KG1 (cell line): ENCODE results near the gene ARHGAP21.

ENCODE experiments used
- DNase-seq: peaks from one replicate; lab custom pipeline; 2025; lab: John Stamatoyannopoulos, UW

The ARHGAP21 gene

GRCh38 chr10:24574161-24574560 is 149.5 kb downstream of the ARHGAP21 start:
- no peak for DNase-seq

DNA sequence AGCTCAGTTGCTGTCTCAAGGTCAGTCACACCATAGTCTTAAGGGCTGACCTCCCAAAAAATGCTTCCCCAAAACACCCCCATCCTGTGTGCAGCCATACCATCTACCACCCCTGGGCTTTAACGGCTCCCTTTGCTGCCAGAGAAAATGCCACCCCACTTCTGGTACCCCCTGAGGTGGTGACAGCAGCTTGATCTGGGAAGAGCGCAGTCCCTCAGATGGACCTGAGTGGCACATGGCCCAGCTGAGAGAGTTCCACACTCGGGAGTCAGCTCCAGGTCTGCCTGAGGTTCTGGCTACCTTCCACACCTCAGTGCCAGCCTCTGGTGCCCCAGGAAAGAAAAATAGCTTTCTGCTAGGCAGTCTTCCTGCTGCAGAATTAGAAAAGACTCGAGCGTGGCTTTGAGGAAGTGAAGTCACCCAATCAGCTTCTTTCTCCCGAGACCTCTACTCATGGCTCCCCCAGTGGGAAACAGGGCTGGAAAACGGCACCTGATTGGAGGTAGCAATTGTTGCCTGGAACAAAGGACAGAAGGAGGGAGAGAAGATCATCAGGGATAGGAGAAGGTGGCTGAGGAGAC is 151.7 kb downstream of the ARHGAP21 start:
- no peak for DNase-seq

- DNase-seq: no peak
Observed at GRCh38 chr10:24570658-24571426, 152.8 kb downstream of the ARHGAP21 start.

DNA sequence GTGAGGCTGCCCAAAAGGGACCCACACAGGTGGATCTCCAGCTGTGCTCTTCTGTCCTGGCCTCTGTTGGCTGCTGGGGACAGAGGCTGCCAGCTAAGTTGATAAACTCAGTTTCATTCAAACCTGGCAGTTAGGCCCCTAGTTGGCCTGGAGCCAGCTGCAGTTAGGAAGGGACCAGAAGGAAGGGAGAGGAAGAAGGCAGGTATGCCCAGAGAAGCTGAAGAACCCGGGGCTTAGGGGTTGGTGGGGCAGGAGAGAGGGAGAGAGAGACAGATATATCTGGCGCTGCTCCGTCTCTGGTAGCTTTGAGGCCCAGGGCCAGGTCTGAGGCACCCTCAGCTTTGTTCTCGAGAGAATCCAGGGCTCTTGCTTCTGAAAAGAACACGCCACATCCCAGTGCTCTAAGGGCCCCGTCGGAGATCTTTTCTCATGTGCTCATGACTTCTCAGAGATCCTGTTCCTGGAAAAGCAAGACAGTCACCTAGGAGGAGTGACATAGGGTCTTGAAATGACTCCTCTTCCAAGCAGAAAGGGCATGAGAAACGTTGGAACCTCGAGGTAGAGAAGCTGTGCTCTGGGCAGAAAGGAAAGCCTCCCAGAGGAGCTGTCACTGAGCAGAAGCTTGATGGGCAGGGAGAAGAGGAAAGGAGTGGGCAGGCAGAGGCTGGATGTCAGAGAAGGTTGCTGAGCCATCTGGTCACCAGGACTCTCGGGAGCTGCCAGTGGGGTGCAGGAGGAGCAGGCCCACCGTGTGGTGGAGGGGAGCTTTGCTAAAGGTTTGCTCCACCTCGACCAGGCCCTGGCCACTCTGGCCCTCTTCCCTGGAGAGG is 153.6 kb downstream of the ARHGAP21 start:
- no peak for DNase-seq

GRCh38 chr10:24569330-24569796 is 154.3 kb downstream of the ARHGAP21 start:
- no peak for DNase-seq

- DNase-seq: no peak
Observed at GRCh38 chr10:24568042-24568441, 155.6 kb downstream of the ARHGAP21 start.

DNA sequence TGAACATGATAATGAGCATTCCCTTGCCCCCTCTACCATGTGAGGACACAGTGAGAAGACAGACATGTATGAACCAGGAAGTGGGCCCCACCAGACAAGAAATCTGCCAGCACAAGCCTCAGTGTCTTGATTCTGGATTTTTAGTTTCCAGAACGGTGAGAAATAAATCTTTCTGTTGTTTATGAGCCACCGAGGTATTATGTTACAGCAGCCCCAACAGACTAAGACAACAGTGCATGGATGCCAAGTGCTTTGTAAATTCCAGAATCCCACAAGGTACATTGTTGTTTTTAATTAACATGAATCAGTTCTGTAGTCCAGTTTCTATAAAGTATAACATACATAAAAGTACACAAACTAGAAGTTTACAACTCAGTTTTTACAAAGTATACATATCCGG is 162.2 kb downstream of the ARHGAP21 start:
- no peak for DNase-seq

DNA sequence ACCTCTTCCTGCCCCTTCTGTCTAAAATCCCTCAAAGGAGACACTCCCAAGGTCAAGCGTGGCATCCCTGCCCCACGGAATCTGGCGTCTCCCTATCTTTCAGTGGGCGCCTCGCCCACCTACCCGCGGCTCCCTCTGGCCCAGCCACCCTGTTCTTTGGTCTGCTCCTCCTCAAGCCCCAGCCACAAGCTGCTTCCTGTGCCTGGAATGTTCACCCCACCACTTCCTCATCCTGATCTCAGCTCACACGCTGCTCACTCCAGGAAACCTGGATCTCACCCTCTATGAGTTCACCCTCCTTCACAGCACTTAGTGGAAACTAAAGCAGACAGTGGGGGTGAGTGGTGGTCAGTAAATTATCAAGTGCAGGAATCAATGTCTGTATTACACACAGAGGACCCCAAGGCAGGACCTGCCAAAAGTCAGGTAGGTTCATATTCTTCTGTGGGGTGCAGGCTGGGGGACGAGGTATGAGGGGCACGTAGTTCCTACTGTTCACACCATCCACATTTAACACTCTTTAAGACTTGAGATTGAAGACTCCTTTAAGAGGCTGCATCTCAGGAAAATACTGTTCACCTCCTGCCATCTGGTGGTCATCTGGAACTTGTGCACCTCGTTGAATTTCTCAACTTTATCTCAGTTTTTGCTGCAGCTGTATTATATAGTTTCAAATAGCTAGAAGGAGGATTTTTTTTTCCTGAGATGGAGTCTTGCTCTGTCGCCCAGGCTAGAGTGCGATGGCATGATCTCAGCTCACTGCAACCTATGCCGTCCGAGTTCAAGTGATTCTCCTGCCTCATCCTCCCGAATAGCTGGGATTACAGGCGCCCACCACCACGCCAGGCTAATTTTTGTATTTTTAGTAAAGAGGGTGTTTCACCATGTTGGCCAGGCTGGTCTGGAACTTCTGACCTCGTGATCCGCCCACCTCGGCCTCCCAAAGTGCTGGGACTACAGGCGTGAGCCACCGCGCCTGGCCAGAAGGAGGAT is 166.6 kb downstream of the ARHGAP21 start:
- DNase-seq: peak; percentile 2

- DNase-seq: no peak
Observed at GRCh38 chr10:24556126-24556749, 167.4 kb downstream of the ARHGAP21 start.

DNA sequence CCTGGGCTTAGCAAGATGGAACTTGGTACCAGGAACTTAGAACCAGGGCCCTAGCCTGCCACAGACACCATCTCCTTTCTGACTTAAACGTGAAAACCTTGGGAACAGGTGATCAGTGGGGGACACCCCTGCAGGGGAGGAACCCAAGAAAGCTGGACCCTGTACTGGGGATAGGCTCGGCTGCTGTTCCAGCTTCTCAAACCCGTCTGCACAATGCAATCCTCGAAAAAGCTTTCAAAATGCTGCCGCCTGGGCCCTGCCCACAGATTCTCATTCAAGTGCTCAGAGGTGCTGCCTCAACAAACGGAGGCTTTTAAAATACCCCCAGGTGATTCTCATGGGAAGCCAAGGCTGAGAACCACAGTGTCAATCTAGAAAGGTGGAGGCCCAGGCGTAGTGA is 169.7 kb downstream of the ARHGAP21 start:
- no peak for DNase-seq

DNA sequence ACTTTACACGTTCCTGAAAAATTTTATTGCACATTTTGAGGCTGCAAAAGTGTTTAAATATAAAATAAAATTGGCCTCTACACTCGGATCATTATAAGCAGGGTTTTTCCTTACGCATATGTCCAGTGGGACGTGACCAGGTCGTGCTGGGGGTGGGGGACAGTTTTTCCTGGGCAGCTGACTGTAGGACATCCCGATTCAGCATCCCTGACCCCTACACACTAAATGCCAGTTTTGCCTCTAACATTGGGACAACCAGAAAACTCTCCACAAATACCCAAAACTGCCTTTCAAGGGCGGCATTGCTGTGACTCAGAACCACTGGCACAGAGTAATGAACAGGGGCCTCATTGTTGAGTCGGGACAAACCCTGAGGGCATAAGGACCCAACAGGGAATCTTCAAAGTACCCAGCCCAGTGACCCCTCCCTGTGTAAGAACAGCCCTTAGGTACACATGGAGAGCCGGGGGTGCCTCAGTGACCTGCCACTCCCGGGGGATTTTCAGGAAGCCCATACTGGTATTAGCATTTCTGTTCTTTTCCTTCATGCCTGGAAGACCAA is 170.6 kb downstream of the ARHGAP21 start:
- no peak for DNase-seq

DNA sequence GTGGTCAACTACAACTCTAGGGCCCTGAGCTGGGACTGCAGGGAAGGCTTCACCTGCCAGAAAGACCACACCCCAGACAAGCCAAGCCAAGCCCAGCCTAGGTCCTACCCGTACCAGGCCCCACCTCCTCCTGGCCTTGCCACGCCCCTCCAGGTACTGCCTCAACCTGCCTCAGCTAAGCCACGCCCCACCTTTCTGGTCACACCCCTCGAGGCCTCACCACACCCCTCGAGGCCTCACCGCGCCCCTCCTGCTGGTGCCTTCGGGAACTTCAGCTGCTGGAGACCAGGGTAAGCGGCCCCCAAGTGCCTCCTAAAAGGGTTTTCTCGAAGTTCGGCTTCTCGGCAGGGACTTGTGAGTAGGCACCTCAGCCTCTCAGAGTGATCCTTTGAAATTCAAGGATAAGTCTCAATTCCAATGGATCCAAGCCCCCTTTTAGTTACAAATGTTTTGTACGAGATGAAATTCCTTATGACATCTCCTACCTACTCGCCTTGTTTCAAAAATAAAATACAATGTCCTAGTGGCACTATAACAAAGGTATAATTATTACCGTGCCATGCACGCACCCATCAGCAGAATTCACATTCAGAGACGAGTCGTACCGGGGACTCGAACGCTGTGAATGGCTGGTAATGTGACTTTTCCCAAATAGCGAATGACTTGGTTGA is 171.2 kb downstream of the ARHGAP21 start:
- no peak for DNase-seq

DNA sequence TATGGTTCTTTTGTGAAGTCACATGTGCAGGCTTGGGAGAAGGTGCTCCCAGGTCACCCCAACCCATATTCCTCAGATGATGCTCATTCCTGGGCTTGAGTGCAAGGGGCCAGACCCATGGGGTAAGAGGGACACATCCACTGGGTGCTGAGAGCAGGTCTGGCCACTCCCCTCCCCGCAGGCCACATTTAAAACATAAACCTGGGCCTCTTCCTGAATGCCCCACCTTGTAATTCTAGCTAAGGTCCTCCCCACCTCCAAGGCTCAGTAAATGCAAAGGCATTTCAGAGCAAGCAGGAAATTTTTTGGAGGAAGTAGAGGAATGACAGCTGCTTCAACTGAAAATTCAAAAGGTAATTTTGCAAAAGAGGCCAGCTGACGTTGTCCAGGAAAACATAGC is 172.5 kb downstream of the ARHGAP21 start:
- no peak for DNase-seq

- DNase-seq: no peak
Observed at GRCh38 chr10:24550680-24551079, 173.0 kb downstream of the ARHGAP21 start.

GRCh38 chr10:24545585-24545984 is 178.1 kb downstream of the ARHGAP21 start:
- DNase-seq: no peak

- no peak for DNase-seq
Observed at GRCh38 chr10:24544776-24545175, 178.9 kb downstream of the ARHGAP21 start.

DNA sequence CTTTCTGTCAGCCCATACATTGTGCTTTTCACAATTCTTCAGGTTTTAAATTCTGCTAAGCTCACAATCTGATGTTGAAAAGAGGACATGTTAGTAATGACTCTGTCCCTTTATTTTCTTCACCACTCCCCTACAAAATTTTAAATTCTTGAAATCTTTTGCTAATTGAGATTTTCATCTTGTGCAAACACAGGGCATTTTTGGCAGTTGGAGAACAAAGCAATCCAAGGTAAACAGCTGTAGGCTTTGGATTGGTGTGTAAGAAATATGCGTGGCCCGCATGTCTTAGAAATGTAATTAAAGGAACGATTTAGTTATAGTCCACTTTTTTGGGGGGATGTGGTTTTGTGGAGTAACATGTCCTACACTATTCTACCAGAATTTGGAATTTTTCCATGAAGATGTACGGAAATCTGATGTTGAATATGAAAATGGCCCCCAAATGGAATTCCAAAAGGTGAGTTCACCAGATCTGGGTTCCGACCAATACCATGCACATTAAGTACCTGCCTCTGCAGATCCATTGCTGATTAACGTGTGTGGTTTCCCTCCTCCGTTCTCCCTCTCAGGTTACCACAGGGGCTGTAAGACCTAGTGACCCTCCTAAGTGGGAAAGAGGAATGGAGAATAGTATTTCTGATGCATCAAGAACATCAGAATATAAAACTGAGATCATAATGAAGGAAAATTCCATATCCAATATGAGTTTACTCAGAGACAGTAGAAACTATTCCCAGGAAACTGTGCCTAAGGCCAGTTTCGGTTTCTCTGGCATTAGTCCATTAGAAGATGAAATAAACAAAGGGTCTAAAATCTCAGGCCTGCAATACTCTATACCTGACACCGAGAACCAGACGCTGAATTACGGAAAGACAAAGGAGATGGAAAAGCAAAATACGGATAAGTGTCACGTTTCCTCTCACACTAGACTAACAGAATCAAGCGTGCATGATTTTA is 181.1 kb downstream of the ARHGAP21 start:
- no peak for DNase-seq

- DNase-seq: no peak
Observed at GRCh38 chr10:24541239-24541753, 182.4 kb downstream of the ARHGAP21 start.

GRCh38 chr10:24536636-24537035 is 187.1 kb downstream of the ARHGAP21 start:
- no peak for DNase-seq
